CD14-positive monocyte (primary cell): Measurements from ENCODE around the gene RERE. TPM values are rescaled to one million over a fixed set of nuclear protein-coding genes. Genes with fewer than 3 reads are reported as not detected.

Experiments used
- DNase-seq, 3 donors: peaks; one replicate each; pipeline ENCODE4 v3.0.0-alpha.2; 2011 to 2022
- H2AFZ ChIP-seq: 2 replicates; pipeline ENCODE4 v1.6.0; 2012; ENCODE audit warnings: mild to moderate bottlenecking, low read depth, low read length, inconsistent platforms; ENCODE audit not compliant: insufficient read depth, poor library complexity, severe bottlenecking
- H3K27ac ChIP-seq, 2 donors: 1 replicate in 1 of 2; 2 replicates in 1 of 2; pipeline ENCODE4 v1.5.1; 2012 to 2013; ENCODE audit warnings: low read length in 2 of 2, control low read depth in 1 of 2, inconsistent platforms in 1 of 2, low read depth in 1 of 2, mild to moderate bottlenecking in 1 of 2
- H3K27me3 ChIP-seq, 2 donors: one replicate each; pipeline versions ENCODE4 v1.6.0 to v1.6.1; 2011 to 2013; ENCODE audit warnings: low read length in 2 of 2; ENCODE audit not compliant: control insufficient read depth in 2 of 2, insufficient read depth in 2 of 2
- H3K36me3 ChIP-seq, 2 donors: replicated peaks in 1 of 2; 1 replicate in 1 of 2; 2 replicates in 1 of 2; pipeline versions ENCODE4 v1.5.1 to v1.6.1; 2012 to 2013; ENCODE audit warnings: low read length in 2 of 2, control low read depth in 1 of 2, inconsistent platforms in 1 of 2, mild to moderate bottlenecking in 1 of 2; ENCODE audit not compliant: insufficient read depth in 2 of 2, control insufficient read depth in 1 of 2
- H3K4me1 ChIP-seq, 2 donors: 1 replicate in 1 of 2; 2 replicates in 1 of 2; pipeline versions ENCODE4 v1.5.1 to v1.6.1; 2012 to 2013; ENCODE audit warnings: low read length in 2 of 2, control low read depth in 1 of 2, inconsistent platforms in 1 of 2, mild to moderate bottlenecking in 1 of 2, moderate library complexity in 1 of 2; ENCODE audit not compliant: insufficient read depth in 2 of 2, control insufficient read depth in 1 of 2
- H3K4me2 ChIP-seq: replicated peaks from 2 replicates; pipeline ENCODE3; 2012; ENCODE audit warnings: low read length, moderate library complexity, mild to moderate bottlenecking; ENCODE audit not compliant: poor library complexity, severe bottlenecking; ENCODE audit errors: extremely low read depth
- H3K4me3 ChIP-seq, 3 experiments: fragments of 200-600 bp in 1 of 3; sonication (generic) in 1 of 3; replicated peaks in 1 of 3; 1 replicate in 2 of 3; 2 replicates in 1 of 3; pipeline ENCODE4 v1.5.1; 2011 to 2013; ENCODE audit warnings: low read length in 3 of 3, mild to moderate bottlenecking in 3 of 3, control low read depth in 2 of 3, low read depth in 2 of 3, inconsistent platforms in 1 of 3, moderate library complexity in 1 of 3
- H3K79me2 ChIP-seq: 2 replicates; pipeline ENCODE4 v1.6.0; 2012; ENCODE audit warnings: mild to moderate bottlenecking, control low read depth, inconsistent platforms, low read length, moderate library complexity; ENCODE audit not compliant: insufficient read depth
- H3K9ac ChIP-seq: 2 replicates; pipeline ENCODE4 v1.6.0; 2017; ENCODE audit warnings: low read length, mild to moderate bottlenecking; ENCODE audit not compliant: insufficient read depth, poor library complexity, severe bottlenecking
- H3K9me3 ChIP-seq, 2 donors: replicated peaks in 1 of 2; 1 replicate in 1 of 2; 2 replicates in 1 of 2; pipeline versions ENCODE4 v1.5.1 to v1.6.1; 2012 to 2013; ENCODE audit warnings: low read length in 2 of 2, control low read depth in 1 of 2; ENCODE audit not compliant: control insufficient read depth in 1 of 2, insufficient read depth in 1 of 2
- H4K20me1 ChIP-seq: 2 replicates; pipeline ENCODE4 v1.6.0; 2012; ENCODE audit warnings: mild to moderate bottlenecking, low read length, control low read depth, moderate library complexity; ENCODE audit not compliant: insufficient read depth
- H3K27ac Mint-ChIP-seq, 7 donors: one replicate each; pipeline ENCODE4 v1.8.0; 2020; ENCODE audit warnings: mild to moderate bottlenecking in 7 of 7, mixed read lengths in 7 of 7, moderate library complexity in 6 of 7, inconsistent platforms in 2 of 7
- H3K27me3 Mint-ChIP-seq, 3 donors: one replicate each; pipeline ENCODE4 v1.8.0; 2021 to 2022; ENCODE audit warnings: low read depth in 3 of 3, mild to moderate bottlenecking in 3 of 3, mixed read lengths in 3 of 3, moderate library complexity in 3 of 3, inconsistent platforms in 1 of 3
- H3K36me3 Mint-ChIP-seq, 2 donors: one replicate each; pipeline ENCODE4 v1.8.0; 2020; ENCODE audit warnings: mixed read lengths in 2 of 2, inconsistent platforms in 1 of 2, mild to moderate bottlenecking in 1 of 2
- H3K4me1 Mint-ChIP-seq: one replicate; pipeline ENCODE4 v1.8.0; 2020; ENCODE audit warnings: mild to moderate bottlenecking, mixed read lengths
- H3K4me3 Mint-ChIP-seq, 2 donors: one replicate each; pipeline ENCODE4 v1.8.0; 2020; ENCODE audit warnings: mild to moderate bottlenecking in 2 of 2, mixed read lengths in 2 of 2, moderate library complexity in 1 of 2
- H3K9me3 Mint-ChIP-seq, 7 donors: one replicate each; pipeline ENCODE4 v1.8.0; 2020 to 2022; ENCODE audit warnings: mixed read lengths in 7 of 7, mild to moderate bottlenecking in 6 of 7, moderate library complexity in 6 of 7, inconsistent platforms in 2 of 7
- WGBS: methylation state at CpG from one replicate; pipeline ENCODE4 v1.1.5; 2013; ENCODE audit warnings: missing lambda C conversion rate; ENCODE audit not compliant: insufficient coverage; 5-methylcytosine and 5-hydroxymethylcytosine counted together
- intact Hi-C, 2 donors: fragments of 100-400 bp; cut with micrococcal nuclease; formaldehyde crosslinking; loops; one replicate each; pipeline versions ENCODE4 v1.15.0 to v1.15.1; 2023
- polyA plus RNA-seq, 3 donors: library from polyadenylated mRNA; depleted of rRNA in 1 of 3; unstranded in 2 of 3; stranded (reverse) in 1 of 3; fragments of 300-500 nt in 2 of 3; fragments of >200 nt in 1 of 3; fragmentation: Illumina TruSeq in 2 of 3; gene quantifications; 1 replicate in 2 of 3; 2 replicates in 1 of 3; pipeline ENCODE4 v1.2.3, GENCODE V29; 2012 to 2021
- TF ChIP-seq, protein P1 (sequence below): fragments of 200-600 bp; IDR thresholded peaks from one replicate; pipeline ENCODE4 v1.8.0; 2022; ENCODE audit warnings: antibody characterized with exemption, mild to moderate bottlenecking

Gene RERE
- polyA plus RNA-seq, 3 donors: 1.2 to 19.4 (median 3.8) TPM

DNA sequence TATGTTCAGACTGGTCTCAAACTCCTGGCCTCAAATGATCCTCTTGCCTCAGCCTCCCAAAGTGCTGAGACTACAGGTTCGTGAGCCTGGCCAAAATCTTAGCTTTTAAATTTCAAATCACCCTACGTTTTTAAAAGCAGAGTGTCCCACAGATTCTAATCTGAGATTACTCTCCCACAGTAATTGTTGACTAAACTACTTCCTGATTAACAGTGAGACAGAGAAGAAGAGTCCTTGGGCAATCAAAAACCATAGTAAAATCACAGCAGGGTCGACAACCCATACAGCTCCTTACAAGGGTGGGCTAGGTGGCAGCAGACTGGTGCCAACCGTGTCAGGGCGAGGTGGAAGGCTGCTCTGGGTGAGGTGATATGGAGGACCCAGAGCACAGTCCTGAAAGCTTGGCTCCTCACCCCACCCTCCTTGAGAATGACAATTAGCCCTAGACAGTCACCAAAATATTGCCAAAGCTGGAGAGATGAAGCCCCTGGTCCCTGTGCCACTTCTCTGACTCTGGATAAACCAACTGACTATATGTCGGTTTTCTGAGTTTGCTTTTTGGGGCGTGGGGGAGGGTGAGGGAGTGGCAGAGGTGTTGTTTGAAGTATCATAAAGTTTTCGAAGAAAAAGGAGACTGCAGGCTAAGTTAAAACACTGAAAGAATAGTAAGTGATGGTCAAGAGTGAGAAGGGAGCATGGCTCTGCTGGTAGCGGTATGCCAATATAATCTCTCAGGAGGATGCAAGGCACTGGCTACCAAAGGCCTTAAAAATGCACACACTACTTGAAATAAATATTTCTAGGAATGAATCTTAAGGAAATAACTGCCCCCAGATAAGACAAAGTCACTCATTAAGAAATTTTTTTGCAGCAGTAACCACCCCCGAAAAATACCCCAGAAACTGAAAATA is 412.7 kb downstream of the RERE start:
- Histone ChIP-seq H3K4me1 (peaks cover 10 to 14% of the 10 kb centered on the region in 2 donors), H3K4me3 (no peak overlapping the region), H4K20me1 (peaks cover 95% of the 10 kb centered on the region), H3K9me3 (no peaks in the 10 kb centered on the region), H3K9ac (no peak overlapping the region), H3K27me3 (no peaks in the 10 kb centered on the region), H3K4me2 (no peak overlapping the region), H2AFZ (no peak overlapping the region), H3K36me3 (peaks cover 34 to 70% of the 10 kb centered on the region in 2 donors), H3K79me2 (peaks cover 82% of the 10 kb centered on the region), H3K27ac (peak overlapping the region in 1 of 2 donors; percentile 37)
- Mint-ChIP-seq H3K27ac (peak overlapping the region in 5 of 7 donors; percentile 1 to 80 (median 44)), H3K4me1 (peaks cover 22% of the 10 kb centered on the region), H3K27me3 (no peaks in the 10 kb centered on the region), H3K4me3 (no peak overlapping the region), H3K36me3 (peaks cover 55 to 82% of the 10 kb centered on the region in 2 donors), H3K9me3 (no peaks in the 10 kb centered on the region)
- DNase-seq: no peak
- TF ChIP-seq, protein P1, sequence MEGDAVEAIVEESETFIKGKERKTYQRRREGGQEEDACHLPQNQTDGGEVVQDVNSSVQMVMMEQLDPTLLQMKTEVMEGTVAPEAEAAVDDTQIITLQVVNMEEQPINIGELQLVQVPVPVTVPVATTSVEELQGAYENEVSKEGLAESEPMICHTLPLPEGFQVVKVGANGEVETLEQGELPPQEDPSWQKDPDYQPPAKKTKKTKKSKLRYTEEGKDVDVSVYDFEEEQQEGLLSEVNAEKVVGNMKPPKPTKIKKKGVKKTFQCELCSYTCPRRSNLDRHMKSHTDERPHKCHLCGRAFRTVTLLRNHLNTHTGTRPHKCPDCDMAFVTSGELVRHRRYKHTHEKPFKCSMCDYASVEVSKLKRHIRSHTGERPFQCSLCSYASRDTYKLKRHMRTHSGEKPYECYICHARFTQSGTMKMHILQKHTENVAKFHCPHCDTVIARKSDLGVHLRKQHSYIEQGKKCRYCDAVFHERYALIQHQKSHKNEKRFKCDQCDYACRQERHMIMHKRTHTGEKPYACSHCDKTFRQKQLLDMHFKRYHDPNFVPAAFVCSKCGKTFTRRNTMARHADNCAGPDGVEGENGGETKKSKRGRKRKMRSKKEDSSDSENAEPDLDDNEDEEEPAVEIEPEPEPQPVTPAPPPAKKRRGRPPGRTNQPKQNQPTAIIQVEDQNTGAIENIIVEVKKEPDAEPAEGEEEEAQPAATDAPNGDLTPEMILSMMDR: no peak
- 100% methylated on average over 4 of the region's 10 CpGs for WGBS
- intact Hi-C loops: no loop called here

DNA sequence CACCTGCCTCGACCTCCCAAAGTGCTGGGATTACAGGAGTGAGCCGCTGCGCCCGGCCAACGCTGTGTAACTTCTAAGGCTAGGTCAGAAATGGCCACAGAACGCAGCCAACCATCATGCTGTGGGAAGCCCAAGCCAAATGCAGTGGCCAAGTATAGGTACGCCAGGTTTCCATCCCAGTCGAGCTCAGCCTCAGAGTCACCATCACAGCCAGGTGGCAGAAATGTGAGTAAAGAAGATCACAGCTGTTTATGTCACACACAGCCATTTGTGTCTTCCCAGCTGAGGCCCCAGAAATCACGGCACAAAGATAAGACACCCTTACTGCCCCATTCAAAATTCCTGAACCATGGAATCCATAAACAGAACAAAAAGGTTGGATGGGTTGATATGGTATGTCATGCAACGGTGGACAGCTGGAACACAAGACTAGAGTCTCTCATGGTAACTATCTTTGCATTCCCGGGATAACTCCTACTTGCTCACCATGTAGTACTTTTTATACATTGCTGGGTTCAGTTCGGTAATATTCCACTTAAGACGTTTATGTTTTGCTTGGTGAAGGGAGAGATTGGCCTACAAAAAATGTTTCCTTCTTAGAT is 415.2 kb downstream of the RERE start:
- H3K79me2 ChIP-seq: peaks cover 84% of the 10 kb centered on the region
- peak overlapping the region in 1 of 7 donors; percentile 41 for H3K27ac Mint-ChIP-seq
- intact Hi-C loops: no loop called here

More for the DNA sequence above, 415.2 kb downstream of the RERE start:
- H3K36me3 Mint-ChIP-seq: peaks cover 46 to 72% of the 10 kb centered on the region in 2 donors
- H3K4me2 ChIP-seq: no peak overlapping the region
- TF ChIP-seq, protein P1: no peak
- H3K4me1 ChIP-seq: peaks cover 14 to 15% of the 10 kb centered on the region in 2 donors
- H3K4me1 Mint-ChIP-seq: peaks cover 29% of the 10 kb centered on the region
- no peaks in the 10 kb centered on the region for H3K27me3 ChIP-seq
- DNase-seq: no peak
- no peak overlapping the region for H3K4me3 Mint-ChIP-seq
- no peak overlapping the region for H3K4me3 ChIP-seq
- H3K9me3 ChIP-seq: no peaks in the 10 kb centered on the region
- H3K9ac ChIP-seq: no peak overlapping the region
- peaks cover 26 to 67% of the 10 kb centered on the region in 2 donors for H3K36me3 ChIP-seq
- no peaks in the 10 kb centered on the region for H3K27me3 Mint-ChIP-seq
- H2AFZ ChIP-seq: no peak overlapping the region
- H3K9me3 Mint-ChIP-seq: no peaks in the 10 kb centered on the region
- WGBS: 97% methylated on average over 10 of the region's 13 CpGs
- H3K27ac ChIP-seq: no peak overlapping the region
- H4K20me1 ChIP-seq: peaks cover 95% of the 10 kb centered on the region
